Esophagus muscularis mucosa (tissue), 4 donors: ENCODE measurements around the gene DNASE1L1. TPM values are rescaled to one million over a fixed set of nuclear protein-coding genes. Genes with fewer than 3 reads are reported as not detected.

ENCODE experiments used
- DNase-seq: peaks from one replicate; pipeline ENCODE4 v3.0.0-alpha.2; 2017; ENCODE audit errors: extremely low spot score
- H3K27ac ChIP-seq, 4 donors: fragments of 200-600 bp; sonication (generic); replicated peaks in 1 of 4; 1 replicate in 3 of 4; 2 replicates in 1 of 4; pipeline ENCODE4 v1.5.1; 2016 to 2019; ENCODE audit warnings: mild to moderate bottlenecking in 1 of 4
- H3K27me3 ChIP-seq, 4 donors: fragments of 200-600 bp; sonication (generic); one replicate each; pipeline versions ENCODE4 v1.5.1 to v1.6.0; 2016 to 2019
- H3K36me3 ChIP-seq, 4 donors: fragments of 200-600 bp; sonication (generic); one replicate each; pipeline ENCODE4 v1.5.1; 2016 to 2019
- H3K4me1 ChIP-seq, 4 donors: fragments of 200-600 bp; sonication (generic); one replicate each; pipeline ENCODE4 v1.5.1; 2016 to 2019
- H3K4me3 ChIP-seq, 4 donors: fragments of 200-600 bp; sonication (generic); 1 replicate in 2 of 4; 2 replicates in 2 of 4; pipeline ENCODE4 v1.5.1; 2016 to 2019; ENCODE audit warnings: mild to moderate bottlenecking in 4 of 4, moderate library complexity in 1 of 4
- H3K9me3 ChIP-seq, 4 donors: fragments of 200-600 bp; sonication (generic); 1 replicate in 3 of 4; 2 replicates in 1 of 4; pipeline ENCODE4 v1.5.1; 2016 to 2019
- EP300 ChIP-seq: sonication (generic); formaldehyde crosslinking; IDR thresholded peaks from one replicate; pipeline ENCODE4 v1.6.1; 2017; ENCODE audit warnings: antibody characterized with exemption
- POLR2A ChIP-seq: fragments of 450-650 bp; IDR thresholded peaks from one replicate; pipeline ENCODE4 v1.6.1; 2017; ENCODE audit warnings: antibody characterized with exemption, moderate library complexity, mild to moderate bottlenecking, low read depth
- POLR2AphosphoS5 ChIP-seq, 2 donors: sonication (generic); formaldehyde crosslinking; IDR thresholded peaks; one replicate each; pipeline ENCODE4 v1.6.1; 2017; ENCODE audit warnings: antibody characterized with exemption in 2 of 2
- WGBS: methylation state at CpG from one replicate; pipeline ENCODE4 v1.1.5; 2018; 5-methylcytosine and 5-hydroxymethylcytosine counted together
- intact Hi-C: fragments of 100-400 bp; cut with DNase I; formaldehyde crosslinking; loops from one replicate; pipeline ENCODE4 v1.15.1; 2023
- total RNA-seq, 4 donors: library from RNA; depleted of rRNA; stranded (reverse); fragments of >200 nt; gene quantifications; one replicate each; pipeline versions ENCODE4 v1.1.0 to v1.2.1, GENCODE V29; 2016
- TF ChIP-seq, protein P1 (sequence below), 3 experiments: fragments of 200-600 bp in 2 of 3; fragments of 450-650 bp in 1 of 3; sonication (generic) in 2 of 3; IDR thresholded peaks; one replicate each; pipeline ENCODE4 v1.5.1; 2017 to 2019; ENCODE audit warnings: antibody characterized with exemption in 3 of 3, mild to moderate bottlenecking in 2 of 3, moderate library complexity in 1 of 3

The DNASE1L1 gene
- total RNA-seq, 4 donors from 2014 or later = 19.9 to 24.3 (median 22.6) TPM

DNA sequence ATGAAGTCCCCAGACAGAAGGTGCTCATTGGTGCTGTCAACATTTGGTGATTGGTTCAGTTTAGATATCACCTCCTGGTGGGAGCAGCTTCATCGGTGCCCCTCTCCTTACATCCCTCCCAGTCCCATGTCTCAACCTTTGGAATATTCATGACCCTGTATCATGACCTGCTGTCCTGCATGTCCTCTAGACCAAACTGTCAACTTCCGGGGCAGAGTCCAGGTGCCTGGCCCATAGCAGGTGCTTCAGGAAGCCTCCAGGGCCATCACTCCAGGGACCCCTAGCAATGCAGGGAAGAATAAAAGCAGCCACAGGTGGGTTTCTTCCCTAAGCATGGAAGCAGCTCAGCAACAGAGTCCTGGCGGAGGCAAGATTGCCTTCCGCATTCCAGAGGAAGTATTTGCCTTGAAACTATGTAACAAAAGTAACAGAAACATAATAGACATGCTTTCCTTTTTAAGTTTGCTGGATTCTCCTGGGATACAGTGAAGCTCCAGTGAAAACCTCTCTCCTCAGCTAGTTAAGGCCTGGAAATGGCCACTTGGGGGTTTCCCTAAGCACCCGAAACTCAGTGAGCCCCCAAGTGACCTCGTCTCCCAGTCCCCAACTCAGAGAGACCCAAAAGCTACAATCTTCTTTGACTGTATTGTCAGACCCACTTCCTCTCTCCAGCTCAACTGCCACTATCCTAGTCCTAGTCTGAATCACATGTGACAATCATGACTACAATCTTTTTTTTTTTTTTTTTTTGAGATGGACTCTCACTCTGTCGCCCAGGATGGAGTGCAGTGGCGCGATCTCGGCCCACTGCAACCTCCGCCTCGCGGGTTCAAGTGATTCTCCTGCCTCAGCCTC, 18.1 kb upstream of the DNASE1L1 start:
- intact Hi-C loops = no loop called here
- H3K9me3 ChIP-seq = no peaks in the 10 kb centered on the region
- H3K36me3 ChIP-seq = peaks cover 0 to 9% (median 4%) of the 10 kb centered on the region in 4 donors
- 87% methylated on average over 12 of the region's 13 CpGs for WGBS
- no peak for DNase-seq
- H3K4me1 ChIP-seq = peaks cover 5 to 34% (median 33%) of the 10 kb centered on the region in 4 donors
- TF ChIP-seq POLR2AphosphoS5 (IDR thresholded peaks at IDR 0.05) = no peak
- TF ChIP-seq POLR2A = no peak
- TF ChIP-seq EP300 = no peak
- TF ChIP-seq, protein P1, sequence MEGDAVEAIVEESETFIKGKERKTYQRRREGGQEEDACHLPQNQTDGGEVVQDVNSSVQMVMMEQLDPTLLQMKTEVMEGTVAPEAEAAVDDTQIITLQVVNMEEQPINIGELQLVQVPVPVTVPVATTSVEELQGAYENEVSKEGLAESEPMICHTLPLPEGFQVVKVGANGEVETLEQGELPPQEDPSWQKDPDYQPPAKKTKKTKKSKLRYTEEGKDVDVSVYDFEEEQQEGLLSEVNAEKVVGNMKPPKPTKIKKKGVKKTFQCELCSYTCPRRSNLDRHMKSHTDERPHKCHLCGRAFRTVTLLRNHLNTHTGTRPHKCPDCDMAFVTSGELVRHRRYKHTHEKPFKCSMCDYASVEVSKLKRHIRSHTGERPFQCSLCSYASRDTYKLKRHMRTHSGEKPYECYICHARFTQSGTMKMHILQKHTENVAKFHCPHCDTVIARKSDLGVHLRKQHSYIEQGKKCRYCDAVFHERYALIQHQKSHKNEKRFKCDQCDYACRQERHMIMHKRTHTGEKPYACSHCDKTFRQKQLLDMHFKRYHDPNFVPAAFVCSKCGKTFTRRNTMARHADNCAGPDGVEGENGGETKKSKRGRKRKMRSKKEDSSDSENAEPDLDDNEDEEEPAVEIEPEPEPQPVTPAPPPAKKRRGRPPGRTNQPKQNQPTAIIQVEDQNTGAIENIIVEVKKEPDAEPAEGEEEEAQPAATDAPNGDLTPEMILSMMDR (IDR thresholded peaks at IDR 0.05) = no peak
- H3K27ac ChIP-seq = peak overlapping the region in 2 of 4 donors; percentile 14 to 85
- H3K27me3 ChIP-seq = no peaks in the 10 kb centered on the region
- peak overlapping the region in 2 of 4 donors; percentile 75 to 84 for H3K4me3 ChIP-seq

GRCh38 chrX:154420402-154420756, 11.3 kb upstream of the DNASE1L1 start:
- intact Hi-C loops = no loop called here
- Histone ChIP-seq H3K4me1 (peaks cover 4 to 9% (median 6%) of the 10 kb centered on the region in 4 donors), H3K36me3 (peaks cover 0 to 20% (median 5%) of the 10 kb centered on the region in 4 donors), H3K27me3 (no peaks in the 10 kb centered on the region), H3K9me3 (no peaks in the 10 kb centered on the region), H3K4me3 (no peak overlapping the region), H3K27ac (peak overlapping the region in 3 of 4 donors; percentile 15 to 21 (median 20))
- WGBS = 78% methylated on average over 3 of the region's 10 CpGs
- DNase-seq = no peak
- TF ChIP-seq POLR2AphosphoS5 (IDR thresholded peaks at IDR 0.05) = no peak
- no peak for TF ChIP-seq EP300
- TF ChIP-seq POLR2A = no peak
- TF ChIP-seq, protein P1 (IDR thresholded peaks at IDR 0.05) = no peak

DNA sequence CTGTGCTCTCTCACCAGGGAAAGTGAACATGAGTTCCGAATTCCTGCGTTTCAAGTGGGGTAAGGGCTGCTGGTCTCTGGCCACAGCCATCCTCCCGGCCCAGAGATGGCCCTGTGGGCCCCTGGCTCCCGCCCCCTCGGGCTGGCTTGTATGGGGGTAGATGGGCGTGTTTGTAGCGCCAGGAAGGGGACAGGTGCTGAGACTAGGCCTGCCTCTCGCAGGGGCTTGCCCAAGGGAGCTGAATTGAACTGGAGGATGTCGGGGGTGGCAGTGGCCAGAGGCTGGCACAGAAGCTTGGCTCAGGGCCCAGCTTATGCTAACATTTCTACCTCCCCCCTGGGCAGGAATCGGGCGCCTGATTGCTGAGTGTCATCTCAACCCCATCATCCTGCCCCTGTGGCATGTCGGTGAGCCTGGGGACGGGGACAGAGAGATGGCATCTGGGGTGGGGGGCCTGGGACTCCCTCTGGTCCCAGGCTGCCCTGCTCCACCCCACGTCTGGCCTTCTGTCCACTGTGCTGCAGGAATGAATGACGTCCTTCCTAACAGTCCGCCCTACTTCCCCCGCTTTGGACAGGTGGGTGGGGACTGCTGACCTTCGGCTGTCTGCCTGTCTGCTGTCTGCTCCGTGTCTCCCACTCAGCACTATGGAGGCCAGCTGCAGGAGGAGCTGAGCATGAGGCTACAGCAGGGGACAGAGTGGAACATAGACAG, 10.8 kb upstream of the DNASE1L1 start:
- no peaks in the 10 kb centered on the region for H3K27me3 ChIP-seq
- intact Hi-C loops = no loop called here
- no peak for TF ChIP-seq POLR2AphosphoS5 (IDR thresholded peaks at IDR 0.05)
- TF ChIP-seq, protein P1 (IDR thresholded peaks at IDR 0.05) = no peak
- no peak for TF ChIP-seq POLR2A
- no peak for TF ChIP-seq EP300
- DNase-seq = no peak
- peaks cover 4 to 9% (median 6%) of the 10 kb centered on the region in 4 donors for H3K4me1 ChIP-seq
- peak overlapping the region; percentile 15 to 33 (median 20) for H3K27ac ChIP-seq
- no peaks in the 10 kb centered on the region for H3K9me3 ChIP-seq
- H3K4me3 ChIP-seq = no peak overlapping the region
- H3K36me3 ChIP-seq = peaks cover 0 to 24% (median 8%) of the 10 kb centered on the region in 4 donors
- 73% methylated on average over 12 of the region's 19 CpGs for WGBS

DNA sequence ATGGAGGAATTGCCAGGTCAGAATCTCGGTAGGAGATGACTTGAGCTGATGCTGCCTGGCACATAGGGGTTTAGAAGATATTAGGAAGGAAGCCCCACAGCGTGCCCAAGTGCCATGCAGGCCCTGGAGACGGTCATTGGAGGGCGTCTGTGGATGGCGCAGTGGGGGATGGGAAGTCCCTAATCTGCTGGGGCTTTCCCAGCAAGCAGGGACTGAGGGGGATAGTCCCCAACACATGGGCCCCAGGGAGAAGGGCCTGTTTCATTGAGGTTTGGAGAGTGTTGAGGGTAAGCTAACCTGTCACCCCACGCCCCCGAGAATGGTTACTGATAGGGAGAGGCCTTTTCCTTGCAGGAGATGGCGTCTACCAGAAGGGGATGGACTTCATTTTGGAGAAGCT, 10.1 kb upstream of the DNASE1L1 start:
- H3K27ac ChIP-seq = peak overlapping the region in 1 of 4 donors; percentile 15
- no peak for DNase-seq

DNA sequence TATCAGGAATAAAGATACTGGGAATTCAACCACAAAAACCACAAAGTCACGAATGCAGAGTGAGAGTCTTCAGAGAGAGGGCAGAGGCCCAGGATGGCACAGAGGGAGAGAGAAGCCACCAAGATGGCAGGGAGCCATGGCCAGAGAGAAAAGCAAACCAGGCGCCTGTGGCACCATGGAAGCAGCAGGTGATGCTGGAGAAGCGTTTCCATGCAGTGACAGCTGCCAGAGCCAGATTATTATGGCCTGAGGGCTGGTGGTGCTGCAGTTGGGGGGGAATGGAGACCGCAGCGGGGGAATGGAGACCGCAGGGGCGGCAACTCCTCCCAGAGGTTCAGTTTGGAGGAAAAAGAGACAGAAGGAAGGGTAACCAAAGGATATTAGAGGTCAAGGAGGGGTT, 8.1 kb upstream of the DNASE1L1 start:
- TF ChIP-seq, protein P1 (IDR thresholded peaks at IDR 0.05) = no peak
- TF ChIP-seq POLR2A (no peak), EP300 (no peak), POLR2AphosphoS5 (IDR thresholded peaks at IDR 0.05) (no peak)
- H3K4me1 ChIP-seq = peaks cover 8 to 21% (median 14%) of the 10 kb centered on the region in 4 donors
- WGBS = 71% methylated on average over 7 of the region's 7 CpGs
- intact Hi-C loops = no loop called here
- DNase-seq = no peak
- H3K4me3 ChIP-seq = no peak overlapping the region
- H3K27ac ChIP-seq = no peak overlapping the region
- H3K9me3 ChIP-seq = no peaks in the 10 kb centered on the region
- H3K27me3 ChIP-seq = no peaks in the 10 kb centered on the region
- peaks cover 0 to 36% (median 11%) of the 10 kb centered on the region in 4 donors for H3K36me3 ChIP-seq

More for the DNA sequence above, 10.1 kb upstream of the DNASE1L1 start:
- TF ChIP-seq POLR2AphosphoS5 (IDR thresholded peaks at IDR 0.05) (no peak), EP300 (no peak), POLR2A (no peak)
- peaks cover 4 to 9% (median 6%) of the 10 kb centered on the region in 4 donors for H3K4me1 ChIP-seq
- H3K36me3 ChIP-seq = peaks cover 0 to 25% (median 8%) of the 10 kb centered on the region in 4 donors
- no peaks in the 10 kb centered on the region for H3K9me3 ChIP-seq
- H3K4me3 ChIP-seq = no peak overlapping the region
- no peaks in the 10 kb centered on the region for H3K27me3 ChIP-seq
- 82% methylated on average over 8 of the region's 8 CpGs for WGBS
- intact Hi-C loops = no loop called here
